HG03575 (cell line): ENCODE results near the gene MS4A10.

ENCODE experiments used
- ATAC-seq: cut with Tn5 transposase; IDR thresholded peaks from one replicate; pipeline ENCODE4 v1.9.1; 2021; ENCODE audit not compliant: unreplicated experiment, insufficient number of reproducible peaks, low FRiP score; ENCODE audit errors: extremely low read depth

Gene MS4A10

GRCh38 chr11:60782393-60783140 lies 2.6 kb upstream of the MS4A10 start:
- ATAC-seq: no peak

GRCh38 chr11:60783141-60783484 lies 2.0 kb upstream of the MS4A10 start:
- no peak for ATAC-seq

DNA sequence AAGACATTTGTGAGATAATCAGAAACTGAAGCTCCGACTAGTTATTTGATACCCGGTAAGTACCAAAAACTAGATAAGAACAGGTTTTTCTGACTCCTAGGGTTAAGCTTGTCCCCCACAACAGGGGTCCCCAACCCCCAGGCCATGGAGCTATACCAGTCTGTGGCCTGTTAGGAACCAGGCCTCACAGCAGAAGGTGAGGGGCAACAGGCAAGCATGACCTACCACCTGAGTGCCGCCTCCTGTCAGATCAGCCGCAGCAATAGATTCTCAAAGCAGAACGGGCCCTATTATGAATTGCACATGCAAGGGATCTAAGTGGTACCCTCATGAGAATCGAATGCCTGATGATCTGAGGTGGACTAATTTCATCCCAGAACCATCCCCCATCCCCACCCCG lies 1.2 kb upstream of the MS4A10 start:
- no peak for ATAC-seq

DNA sequence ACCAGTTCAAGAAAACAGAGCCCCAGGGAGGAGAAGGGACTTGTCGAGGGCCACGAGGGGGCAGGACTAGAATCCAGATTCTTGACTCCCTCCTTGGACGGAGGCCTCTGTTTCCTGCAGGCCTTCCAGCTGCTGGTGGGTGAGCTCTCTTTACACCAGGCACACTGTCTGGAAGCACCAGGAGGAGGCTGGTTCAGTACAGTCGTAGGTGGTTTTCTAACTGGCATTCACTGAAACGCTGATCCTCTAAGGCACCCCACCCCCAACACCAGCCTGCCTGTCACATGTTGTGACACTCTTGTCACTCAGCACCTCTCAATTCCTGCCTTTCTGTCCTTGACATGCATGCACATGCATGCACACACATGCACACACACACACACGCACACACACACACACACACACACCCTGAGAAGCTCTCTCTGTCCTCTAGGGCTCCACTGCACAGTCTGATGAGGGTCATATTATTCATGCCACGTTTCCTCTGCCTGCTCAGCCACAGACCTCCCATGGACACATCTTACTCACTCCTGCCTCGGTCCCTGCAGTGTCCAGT lies 751 bp downstream of the MS4A10 start:
- no peak for ATAC-seq

DNA sequence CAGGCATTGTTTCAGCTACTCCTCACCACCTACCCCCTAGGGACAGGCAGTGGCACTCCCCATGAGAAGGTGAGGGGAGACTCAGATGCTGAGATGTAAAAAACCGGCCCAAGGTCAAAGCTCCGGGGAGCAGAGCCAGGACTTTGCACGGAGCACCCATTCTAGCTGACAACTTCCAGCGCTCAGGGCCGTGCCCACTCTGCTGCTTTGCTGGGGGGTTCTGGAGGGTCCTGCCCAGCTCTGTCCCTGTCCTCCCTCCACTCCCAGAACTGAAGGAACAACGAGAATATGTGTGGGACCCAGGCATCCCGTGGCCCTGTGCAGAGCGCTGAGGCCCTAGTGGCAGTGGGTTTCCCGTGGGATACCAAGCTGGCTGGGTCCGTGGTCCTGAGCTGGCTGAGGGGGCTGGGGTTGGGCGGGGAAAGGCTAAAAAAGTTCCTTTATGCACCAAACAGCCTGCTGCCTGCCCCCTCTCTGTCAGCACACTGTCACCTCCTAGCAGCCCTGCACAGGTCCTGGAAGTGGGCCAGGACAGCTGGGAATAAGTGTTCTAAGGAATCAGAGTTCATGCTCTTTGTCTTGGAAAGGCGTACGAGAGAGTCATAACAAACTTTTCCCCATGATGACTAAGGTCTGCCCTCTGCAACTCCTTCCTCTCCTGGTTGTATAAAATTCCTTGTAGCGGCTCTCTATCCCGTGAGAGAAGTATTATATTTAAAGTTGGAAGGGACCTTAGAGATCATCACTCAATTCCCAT lies 1.9 kb downstream of the MS4A10 start:
- no peak for ATAC-seq

- ATAC-seq: no peak
Observed at GRCh38 chr11:60788401-60789125, 3.4 kb downstream of the MS4A10 start.

- ATAC-seq: no peak
Observed at GRCh38 chr11:60790726-60791125, 5.6 kb downstream of the MS4A10 start.

DNA sequence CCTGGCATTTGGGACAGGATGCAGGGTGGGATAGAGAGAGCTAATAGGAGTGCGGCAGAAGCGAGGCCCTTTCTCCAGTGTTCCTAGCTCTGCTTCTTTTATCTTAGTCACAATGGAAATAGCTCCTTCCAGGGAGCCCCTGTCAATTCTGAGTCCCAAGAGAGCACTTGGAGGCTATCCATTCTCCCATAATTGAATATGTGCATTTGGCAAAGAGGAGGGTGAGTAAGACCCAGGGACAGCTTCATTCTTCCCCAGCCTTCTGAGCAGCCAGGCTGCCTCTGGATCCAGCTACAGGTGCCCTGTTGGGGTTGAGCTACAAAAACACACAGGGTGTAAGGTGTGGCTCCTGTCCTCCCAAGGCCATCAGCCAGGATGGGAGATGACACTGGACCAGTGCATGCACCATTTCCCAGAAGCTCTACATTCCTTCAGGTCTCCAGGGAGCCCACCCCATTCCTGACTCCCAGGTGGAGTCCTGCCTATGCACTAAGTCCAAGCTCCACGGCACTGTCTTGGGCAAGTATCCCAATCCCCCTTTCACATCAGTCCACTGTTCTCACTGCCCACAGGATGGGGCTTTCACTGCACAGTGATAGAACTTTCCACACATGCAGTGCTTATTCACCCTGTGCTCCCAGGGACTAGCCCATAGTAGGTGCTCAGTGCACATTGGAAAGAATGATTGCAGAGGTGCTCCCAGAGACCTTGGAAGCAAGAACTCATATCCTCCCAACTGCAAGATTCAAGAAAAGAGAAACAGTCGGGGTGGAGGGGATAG lies 6.2 kb downstream of the MS4A10 start:
- no peak for ATAC-seq

GRCh38 chr11:60792521-60792920 lies 7.4 kb downstream of the MS4A10 start:
- no peak for ATAC-seq

- no peak for ATAC-seq
Observed at GRCh38 chr11:60795291-60795690, 10.2 kb downstream of the MS4A10 start.

- no peak for ATAC-seq
Observed at GRCh38 chr11:60797846-60798630, 12.9 kb downstream of the MS4A10 start.

DNA sequence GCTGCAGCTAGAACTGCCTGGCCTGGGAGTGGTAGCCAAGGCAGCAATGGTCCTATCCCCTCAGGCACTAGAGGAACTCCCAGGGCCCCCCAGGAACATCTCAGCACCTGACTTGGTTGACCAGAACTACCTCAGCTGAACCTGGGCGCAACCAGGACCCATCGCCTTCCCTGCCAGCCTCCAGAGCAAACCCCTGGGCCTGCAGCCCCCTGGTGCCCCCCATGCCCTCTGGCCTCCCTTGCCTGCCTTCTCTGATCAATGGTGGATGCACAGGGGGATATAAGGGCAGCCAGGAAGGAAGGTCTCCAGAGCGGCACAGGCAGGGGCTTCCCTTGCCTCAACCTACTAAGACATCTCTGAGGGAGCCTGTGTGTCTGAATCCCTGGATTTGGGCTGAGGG lies 13.5 kb downstream of the MS4A10 start:
- no peak for ATAC-seq

DNA sequence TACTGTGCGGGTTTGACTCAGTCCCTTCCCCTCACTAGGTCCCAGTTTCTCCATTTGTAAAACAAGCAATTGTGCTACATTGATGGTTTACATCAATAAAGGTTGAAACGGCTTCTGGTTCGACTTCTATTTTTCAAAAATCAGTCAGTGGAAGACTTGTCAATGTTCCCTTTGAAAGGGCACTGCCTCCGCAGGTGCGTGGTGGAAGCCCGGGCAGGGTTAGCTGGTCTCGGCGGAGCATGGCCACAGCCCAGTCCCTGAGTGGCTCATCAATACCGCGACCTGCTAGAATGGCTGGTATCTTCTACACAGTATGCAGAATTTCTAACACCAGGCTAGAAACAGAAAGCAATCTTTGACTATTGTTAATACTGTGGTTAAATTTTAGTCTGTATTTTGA lies 16.1 kb downstream of the MS4A10 start:
- ATAC-seq: no peak

- no peak for ATAC-seq
Observed at GRCh38 chr11:60803273-60803936, 18.3 kb downstream of the MS4A10 start.

- ATAC-seq: no peak
Observed at GRCh38 chr11:60809249-60809648, 24.1 kb downstream of the MS4A10 start.

DNA sequence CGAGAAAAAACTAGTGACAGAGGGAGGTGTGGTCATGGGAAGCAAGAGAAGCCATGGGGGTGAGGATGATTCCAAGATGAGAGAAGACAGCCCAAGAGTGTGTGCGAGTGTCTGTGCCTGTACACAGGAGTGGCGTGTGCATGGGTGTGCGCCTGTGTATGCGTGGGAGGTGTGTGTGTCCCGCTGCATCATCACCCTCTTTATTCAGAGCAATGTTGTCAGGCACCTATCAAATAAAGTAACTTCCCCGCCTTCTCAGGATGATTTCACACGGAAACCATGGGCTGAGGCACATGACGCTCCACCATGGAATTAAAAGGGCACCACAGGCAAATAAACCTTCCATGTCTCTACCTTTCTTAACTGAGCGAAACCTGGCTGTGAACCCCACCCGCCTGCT lies 24.6 kb downstream of the MS4A10 start:
- ATAC-seq: no peak

DNA sequence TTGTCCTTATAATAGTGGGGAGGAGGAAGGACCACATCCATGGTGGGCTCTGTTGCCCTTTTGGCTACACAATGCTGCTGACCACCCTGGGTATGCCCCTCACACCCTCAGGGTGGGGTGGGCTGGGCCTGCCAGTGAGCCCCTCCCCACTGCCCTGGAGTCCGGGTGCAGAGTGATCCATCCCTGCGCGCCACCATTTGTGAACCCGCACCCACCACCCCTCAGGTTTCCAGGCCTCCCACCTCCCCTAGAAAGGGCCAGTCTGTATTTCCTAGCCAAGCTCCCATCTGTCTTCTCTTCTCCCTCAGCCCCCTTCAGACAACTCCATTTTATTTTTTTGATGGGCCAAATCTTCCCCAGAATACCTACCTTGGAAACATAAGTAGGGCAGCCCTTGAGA lies 25.0 kb downstream of the MS4A10 start:
- no peak for ATAC-seq

DNA sequence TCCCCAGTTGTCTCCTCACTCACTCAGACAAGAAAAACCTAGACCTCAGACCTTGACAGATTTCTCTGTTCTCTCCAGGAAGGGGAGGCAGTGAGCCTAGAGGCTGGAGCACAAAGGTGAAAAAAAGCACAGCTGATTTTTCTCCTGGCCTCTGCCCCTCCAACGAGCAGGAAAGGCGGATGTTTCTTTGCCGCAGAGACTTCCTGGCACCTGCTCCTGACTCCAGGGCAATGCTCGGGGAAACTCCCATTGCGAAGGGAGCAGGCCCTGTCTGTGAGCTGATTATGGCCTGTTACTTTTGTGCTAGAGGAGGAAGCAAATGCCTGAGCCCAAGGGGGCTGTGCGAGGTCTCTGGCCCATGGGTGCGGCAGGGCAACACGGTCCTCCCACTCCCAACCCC lies 25.4 kb downstream of the MS4A10 start:
- no peak for ATAC-seq
